Trophoblast cell (in vitro differentiated cells and primary cell): ENCODE data around the gene ARHGAP6.

Source experiments
- DNase-seq, 2 donors: peaks; one replicate each; pipeline ENCODE4 v3.0.0-alpha.2; 2016
- H2AFZ ChIP-seq: 2 replicates; pipeline ENCODE4 v1.6.1; 2013; ENCODE audit warnings: low read length, moderate library complexity, mild to moderate bottlenecking; ENCODE audit not compliant: insufficient read depth, poor library complexity
- H2AK5ac ChIP-seq: 2 replicates; pipeline ENCODE4 v1.6.1; 2013; ENCODE audit warnings: mild to moderate bottlenecking, low read length
- H2BK120ac ChIP-seq: 2 replicates; pipeline ENCODE4 v1.6.1; 2013; ENCODE audit warnings: low read length, mild to moderate bottlenecking, moderate library complexity; ENCODE audit not compliant: insufficient read depth, poor library complexity
- H2BK12ac ChIP-seq: 2 replicates; pipeline ENCODE4 v1.6.1; 2013; ENCODE audit warnings: mild to moderate bottlenecking, low read length, moderate library complexity
- H2BK5ac ChIP-seq: 2 replicates; pipeline ENCODE4 v1.6.1; 2013; ENCODE audit warnings: low read length, low read depth, moderate library complexity, mild to moderate bottlenecking; ENCODE audit not compliant: poor library complexity
- H3K14ac ChIP-seq: 2 replicates; pipeline ENCODE4 v1.6.1; 2013; ENCODE audit warnings: mild to moderate bottlenecking, low read length
- H3K18ac ChIP-seq: 2 replicates; pipeline ENCODE4 v1.6.1; 2013; ENCODE audit warnings: mild to moderate bottlenecking, low read length
- H3K23ac ChIP-seq: 2 replicates; pipeline ENCODE4 v1.6.1; 2013; ENCODE audit warnings: low read length
- H3K27ac ChIP-seq: 2 replicates; pipeline ENCODE4 v1.5.1; 2013; ENCODE audit warnings: low read depth, mild to moderate bottlenecking, inconsistent platforms, low read length, moderate library complexity
- H3K27me3 ChIP-seq: 2 replicates; pipeline ENCODE4 v1.6.1; 2013; ENCODE audit warnings: inconsistent platforms, mild to moderate bottlenecking, low read length, moderate library complexity; ENCODE audit not compliant: insufficient read depth
- H3K36me3 ChIP-seq, 2 experiments: 1 replicate in 1 of 2; 2 replicates in 1 of 2; pipeline ENCODE4 v1.6.1; 2013; ENCODE audit warnings: low read length in 2 of 2, mild to moderate bottlenecking in 2 of 2, moderate library complexity in 1 of 2; ENCODE audit not compliant: insufficient read depth in 2 of 2, control insufficient read depth in 1 of 2
- H3K4ac ChIP-seq: 2 replicates; pipeline ENCODE4 v1.6.1; 2013; ENCODE audit warnings: low read depth, mild to moderate bottlenecking, low read length, moderate library complexity
- H3K4me1 ChIP-seq, 2 experiments: 1 replicate in 1 of 2; 2 replicates in 1 of 2; pipeline ENCODE4 v1.6.1; 2013; ENCODE audit warnings: low read length in 2 of 2, mild to moderate bottlenecking in 2 of 2, moderate library complexity in 1 of 2; ENCODE audit not compliant: insufficient read depth in 2 of 2, control insufficient read depth in 1 of 2
- H3K4me2 ChIP-seq: 2 replicates; pipeline ENCODE4 v1.6.1; 2013; ENCODE audit warnings: inconsistent platforms, mild to moderate bottlenecking, low read length, moderate library complexity
- H3K4me3 ChIP-seq: 2 replicates; pipeline ENCODE4 v1.5.1; 2013; ENCODE audit warnings: mild to moderate bottlenecking, low read depth, low read length, inconsistent platforms
- H3K79me1 ChIP-seq: one replicate; pipeline ENCODE4 v1.6.1; 2013; ENCODE audit warnings: low read length
- H3K79me2 ChIP-seq: 2 replicates; pipeline ENCODE4 v1.6.1; 2013; ENCODE audit warnings: low read length, mild to moderate bottlenecking; ENCODE audit not compliant: control insufficient read depth, insufficient read depth, poor library complexity
- H3K9ac ChIP-seq: 2 replicates; pipeline ENCODE4 v1.6.1; 2013; ENCODE audit warnings: mild to moderate bottlenecking, low read length
- H3K9me3 ChIP-seq: 2 replicates; pipeline ENCODE4 v1.6.1; 2013; ENCODE audit warnings: low read depth, mild to moderate bottlenecking, control low read depth, inconsistent platforms, low read length; ENCODE audit not compliant: insufficient read depth
- H4K12ac ChIP-seq: 2 replicates; pipeline ENCODE4 v1.6.1; 2013; ENCODE audit warnings: low read depth, mild to moderate bottlenecking, low read length, moderate library complexity
- H4K8ac ChIP-seq: 2 replicates; pipeline ENCODE4 v1.6.1; 2013; ENCODE audit warnings: low read depth, mild to moderate bottlenecking, low read length, moderate library complexity
- H4K91ac ChIP-seq: one replicate; pipeline ENCODE4 v1.6.1; 2013; ENCODE audit warnings: low read depth, mild to moderate bottlenecking, low read length, moderate library complexity
- WGBS: extraction: QIAGEN DNeasy Blood & Tissue Kit; methylation state at CpG from one replicate; pipeline ENCODE4 v1.1.7; 2013; ENCODE audit warnings: missing lambda C conversion rate; ENCODE audit not compliant: insufficient read length, insufficient coverage; ENCODE audit errors: extremely low coverage; 5-methylcytosine and 5-hydroxymethylcytosine counted together

Gene ARHGAP6

GRCh38 chrX:11472381-11472780 lies 193.3 kb downstream of the ARHGAP6 start:
- Histone ChIP-seq H2AK5ac (no peak overlapping the region), H3K14ac (no peak overlapping the region), H3K79me2 (no peaks in the 10 kb centered on the region), H4K91ac (no peak overlapping the region), H4K8ac (no peak overlapping the region), H2BK120ac (no peak overlapping the region), H3K79me1 (no peaks in the 10 kb centered on the region), H3K27ac (no peak overlapping the region), H3K27me3 (no peaks in the 10 kb centered on the region), H3K4ac (no peak overlapping the region), H3K4me2 (no peak overlapping the region), H3K18ac (no peak overlapping the region), H3K23ac (no peak overlapping the region), H3K9me3 (no peaks in the 10 kb centered on the region), H3K4me3 (no peak overlapping the region), H2BK5ac (no peak overlapping the region), H3K4me1 (peaks cover 0 to 3% of the 10 kb centered on the region in 2 experiments), H2BK12ac (no peak overlapping the region), H4K12ac (no peak overlapping the region), H2AFZ (no peak overlapping the region), H3K36me3 (no peaks in the 10 kb centered on the region), H3K9ac (no peak overlapping the region)
- no CpG with 5 or more reads among the region's 2 CpGs for WGBS
- no peak for DNase-seq

GRCh38 chrX:11470250-11470974 lies 195.3 kb downstream of the ARHGAP6 start:
- Histone ChIP-seq H3K9ac (no peak overlapping the region), H3K9me3 (no peaks in the 10 kb centered on the region), H2AFZ (no peak overlapping the region), H3K14ac (no peak overlapping the region), H3K18ac (no peak overlapping the region), H2AK5ac (no peak overlapping the region), H4K91ac (no peak overlapping the region), H3K4me1 (peaks cover 0 to 3% of the 10 kb centered on the region in 2 experiments), H3K4me2 (no peak overlapping the region), H3K27ac (no peak overlapping the region), H3K23ac (no peak overlapping the region), H3K36me3 (no peaks in the 10 kb centered on the region), H2BK120ac (no peak overlapping the region), H4K8ac (no peak overlapping the region), H3K79me2 (no peaks in the 10 kb centered on the region), H2BK5ac (no peak overlapping the region), H3K27me3 (no peaks in the 10 kb centered on the region), H2BK12ac (no peak overlapping the region), H3K4ac (no peak overlapping the region), H3K4me3 (no peak overlapping the region), H4K12ac (no peak overlapping the region), H3K79me1 (no peaks in the 10 kb centered on the region)
- no peak for DNase-seq
- WGBS: no CpG with 5 or more reads among the region's 1 CpG

GRCh38 chrX:11465648-11466411 lies 199.9 kb downstream of the ARHGAP6 start:
- H3K4me3 ChIP-seq: no peak overlapping the region
- no CpG with 5 or more reads among the region's 5 CpGs for WGBS
- no peak overlapping the region for H3K4me2 ChIP-seq
- H3K14ac ChIP-seq: no peak overlapping the region
- H3K4ac ChIP-seq: no peak overlapping the region
- H2BK120ac ChIP-seq: no peak overlapping the region
- H4K91ac ChIP-seq: no peak overlapping the region
- no peak overlapping the region for H2AFZ ChIP-seq
- H2AK5ac ChIP-seq: no peak overlapping the region
- H2BK12ac ChIP-seq: no peak overlapping the region
- no peaks in the 10 kb centered on the region for H3K27me3 ChIP-seq
- H3K23ac ChIP-seq: no peak overlapping the region
- H4K12ac ChIP-seq: no peak overlapping the region
- no peak overlapping the region for H2BK5ac ChIP-seq
- H3K36me3 ChIP-seq: no peaks in the 10 kb centered on the region
- no peak overlapping the region for H4K8ac ChIP-seq
- H3K79me2 ChIP-seq: no peaks in the 10 kb centered on the region
- H3K18ac ChIP-seq: no peak overlapping the region
- H3K79me1 ChIP-seq: no peaks in the 10 kb centered on the region
- H3K4me1 ChIP-seq: no peaks in the 10 kb centered on the region
- DNase-seq: no peak
- H3K27ac ChIP-seq: no peak overlapping the region
- no peak overlapping the region for H3K9ac ChIP-seq
- H3K9me3 ChIP-seq: no peaks in the 10 kb centered on the region

- H4K91ac ChIP-seq: no peak overlapping the region
- WGBS: no CpG with 5 or more reads among the region's 8 CpGs
Measured at GRCh38 chrX:11464836-11465463, 200.8 kb downstream of the ARHGAP6 start.

More at GRCh38 chrX:11464836-11465463, 200.8 kb downstream of the ARHGAP6 start:
- Histone ChIP-seq H3K9me3 (no peaks in the 10 kb centered on the region), H2BK5ac (no peak overlapping the region), H3K79me2 (no peaks in the 10 kb centered on the region), H2BK12ac (no peak overlapping the region), H3K27ac (no peak overlapping the region), H3K79me1 (no peaks in the 10 kb centered on the region), H2AK5ac (no peak overlapping the region), H3K4me1 (no peaks in the 10 kb centered on the region), H2AFZ (no peak overlapping the region), H4K12ac (no peak overlapping the region), H2BK120ac (no peak overlapping the region), H3K4me3 (no peak overlapping the region), H4K8ac (no peak overlapping the region), H3K27me3 (no peaks in the 10 kb centered on the region), H3K4ac (no peak overlapping the region), H3K14ac (no peak overlapping the region), H3K4me2 (no peak overlapping the region), H3K18ac (no peak overlapping the region), H3K36me3 (no peaks in the 10 kb centered on the region), H3K23ac (no peak overlapping the region), H3K9ac (no peak overlapping the region)
- peak in 1 of 2 donors; percentile 31 for DNase-seq
